Rectal smooth muscle tissue (tissue), 1 donor: ENCODE data around the gene CDS1.
A peak's percentile ranks its signal among the peaks of the same experiment; 100 is the strongest.

ENCODE experiments used
- H3K27ac ChIP-seq: one replicate; pipeline ENCODE4 v1.7.0; 2013; ENCODE audit warnings: low read depth, low read length, inconsistent platforms
- H3K27me3 ChIP-seq: one replicate; pipeline ENCODE4 v1.7.0; 2013; ENCODE audit warnings: low read length; ENCODE audit not compliant: control insufficient read depth, insufficient read depth
- H3K36me3 ChIP-seq: one replicate; pipeline ENCODE4 v1.7.0; 2013; ENCODE audit warnings: low read length; ENCODE audit not compliant: control insufficient read depth, insufficient read depth
- H3K4me1 ChIP-seq: one replicate; pipeline ENCODE4 v1.7.0; 2013; ENCODE audit warnings: low read length; ENCODE audit not compliant: control insufficient read depth, insufficient read depth
- H3K4me3 ChIP-seq: one replicate; pipeline ENCODE4 v1.7.0; 2013; ENCODE audit warnings: low read length
- H3K9ac ChIP-seq: one replicate; pipeline ENCODE4 v1.7.0; 2013; ENCODE audit warnings: low read length

CDS1 gene

GRCh38 chr4:84578540-84579402 is 4.2 kb upstream of the CDS1 start:
- no peak overlapping the region for H3K27ac ChIP-seq
- H3K9ac ChIP-seq, result no peak overlapping the region
- no peaks in the 10 kb centered on the region for H3K36me3 ChIP-seq
- H3K27me3 ChIP-seq, result peaks cover 3% of the 10 kb centered on the region
- H3K4me1 ChIP-seq, result peaks cover 4% of the 10 kb centered on the region
- H3K4me3 ChIP-seq, result no peak overlapping the region

GRCh38 chr4:84579403-84579776 is 3.5 kb upstream of the CDS1 start:
- H3K27ac ChIP-seq, result no peak overlapping the region
- H3K9ac ChIP-seq, result no peak overlapping the region
- H3K27me3 ChIP-seq, result peaks cover 3% of the 10 kb centered on the region
- H3K4me1 ChIP-seq, result peaks cover 4% of the 10 kb centered on the region
- H3K36me3 ChIP-seq, result no peaks in the 10 kb centered on the region
- no peak overlapping the region for H3K4me3 ChIP-seq

- Histone ChIP-seq H3K36me3 (no peaks in the 10 kb centered on the region), H3K4me1 (peaks cover 4% of the 10 kb centered on the region), H3K27ac (no peak overlapping the region), H3K4me3 (peak overlapping the region; percentile 76), H3K9ac (peak overlapping the region; percentile 21), H3K27me3 (peaks cover 3% of the 10 kb centered on the region)
Observed at GRCh38 chr4:84582302-84582987, 482 bp upstream of the CDS1 start.

- H3K4me1 ChIP-seq, result peaks cover 4% of the 10 kb centered on the region
- H3K4me3 ChIP-seq, result peak overlapping the region; percentile 76
- no peaks in the 10 kb centered on the region for H3K36me3 ChIP-seq
- H3K27ac ChIP-seq, result no peak overlapping the region
- H3K9ac ChIP-seq, result peak overlapping the region; percentile 50
- H3K27me3 ChIP-seq, result peaks cover 3% of the 10 kb centered on the region
Observed at GRCh38 chr4:84583876-84584380, 1.0 kb downstream of the CDS1 start.

GRCh38 chr4:84585251-84585650 is 2.3 kb downstream of the CDS1 start:
- Histone ChIP-seq H3K27ac (no peak overlapping the region), H3K27me3 (no peaks in the 10 kb centered on the region), H3K4me1 (peaks cover 4% of the 10 kb centered on the region), H3K36me3 (no peaks in the 10 kb centered on the region), H3K4me3 (no peak overlapping the region), H3K9ac (no peak overlapping the region)

GRCh38 chr4:84594724-84595123 is 11.8 kb downstream of the CDS1 start:
- Histone ChIP-seq H3K4me3 (no peak overlapping the region), H3K36me3 (no peaks in the 10 kb centered on the region), H3K27me3 (no peaks in the 10 kb centered on the region), H3K27ac (no peak overlapping the region), H3K9ac (no peak overlapping the region), H3K4me1 (no peaks in the 10 kb centered on the region)

GRCh38 chr4:84596826-84597225 is 13.9 kb downstream of the CDS1 start:
- no peaks in the 10 kb centered on the region for H3K27me3 ChIP-seq
- no peaks in the 10 kb centered on the region for H3K36me3 ChIP-seq
- H3K27ac ChIP-seq, result no peak overlapping the region
- no peak overlapping the region for H3K4me3 ChIP-seq
- H3K4me1 ChIP-seq, result no peaks in the 10 kb centered on the region
- H3K9ac ChIP-seq, result no peak overlapping the region

GRCh38 chr4:84597450-84597849 is 14.5 kb downstream of the CDS1 start:
- no peak overlapping the region for H3K27ac ChIP-seq

GRCh38 chr4:84606645-84607044 is 23.7 kb downstream of the CDS1 start:
- H3K9ac ChIP-seq, result no peak overlapping the region
- H3K27me3 ChIP-seq, result no peaks in the 10 kb centered on the region
- H3K36me3 ChIP-seq, result no peaks in the 10 kb centered on the region
- H3K4me3 ChIP-seq, result no peak overlapping the region
- H3K4me1 ChIP-seq, result no peaks in the 10 kb centered on the region
- no peak overlapping the region for H3K27ac ChIP-seq

More at GRCh38 chr4:84597450-84597849, 14.5 kb downstream of the CDS1 start:
- Histone ChIP-seq H3K27me3 (no peaks in the 10 kb centered on the region), H3K9ac (no peak overlapping the region), H3K4me3 (no peak overlapping the region), H3K4me1 (no peaks in the 10 kb centered on the region), H3K36me3 (no peaks in the 10 kb centered on the region)

- H3K4me3 ChIP-seq, result no peak overlapping the region
- H3K9ac ChIP-seq, result no peak overlapping the region
- no peaks in the 10 kb centered on the region for H3K4me1 ChIP-seq
- H3K36me3 ChIP-seq, result no peaks in the 10 kb centered on the region
- H3K27me3 ChIP-seq, result no peaks in the 10 kb centered on the region
- H3K27ac ChIP-seq, result no peak overlapping the region
Observed at GRCh38 chr4:84611531-84611930, 28.6 kb downstream of the CDS1 start.

GRCh38 chr4:84614891-84615290 is 32.0 kb downstream of the CDS1 start:
- Histone ChIP-seq H3K9ac (no peak overlapping the region), H3K36me3 (no peaks in the 10 kb centered on the region), H3K4me1 (no peaks in the 10 kb centered on the region), H3K4me3 (no peak overlapping the region), H3K27me3 (no peaks in the 10 kb centered on the region), H3K27ac (no peak overlapping the region)

GRCh38 chr4:84615355-84615754 is 32.4 kb downstream of the CDS1 start:
- Histone ChIP-seq H3K27me3 (no peaks in the 10 kb centered on the region), H3K4me1 (no peaks in the 10 kb centered on the region), H3K36me3 (no peaks in the 10 kb centered on the region), H3K9ac (no peak overlapping the region), H3K27ac (no peak overlapping the region), H3K4me3 (no peak overlapping the region)
